Suprapubic skin (tissue), 4 donors: ENCODE measurements around the gene PRSS16. TPM values are rescaled to one million over a fixed set of nuclear protein-coding genes. Genes with fewer than 3 reads are reported as not detected.

Source experiments
- DNase-seq, 2 donors: peaks; one replicate each; pipeline ENCODE4 v3.0.0-alpha.2; 2019; ENCODE audit warnings: low spot score in 2 of 2
- H3K27ac ChIP-seq: fragments of 200-600 bp; sonication (generic); one replicate; pipeline ENCODE4 v1.5.1; 2019
- H3K27me3 ChIP-seq: fragments of 200-600 bp; sonication (generic); one replicate; pipeline ENCODE4 v1.5.1; 2019
- H3K36me3 ChIP-seq: fragments of 200-600 bp; sonication (generic); one replicate; pipeline ENCODE4 v1.5.1; 2019
- H3K4me1 ChIP-seq: fragments of 200-600 bp; sonication (generic); one replicate; pipeline ENCODE4 v1.5.1; 2019
- H3K4me3 ChIP-seq: fragments of 200-600 bp; sonication (generic); one replicate; pipeline ENCODE4 v1.5.1; 2019; ENCODE audit warnings: mild to moderate bottlenecking
- H3K9me3 ChIP-seq: fragments of 200-600 bp; sonication (generic); one replicate; pipeline ENCODE4 v1.5.1; 2019
- EP300 ChIP-seq: sonication (generic); formaldehyde crosslinking; IDR thresholded peaks from one replicate; pipeline ENCODE4 v1.6.1; 2017; ENCODE audit warnings: antibody characterized with exemption
- POLR2A ChIP-seq, 2 donors: fragments of 450-650 bp; IDR thresholded peaks; one replicate each; pipeline ENCODE4 v1.6.1; 2017; ENCODE audit warnings: antibody characterized with exemption in 2 of 2, mild to moderate bottlenecking in 2 of 2, moderate library complexity in 2 of 2
- POLR2AphosphoS5 ChIP-seq, 3 donors: sonication (generic); formaldehyde crosslinking; IDR thresholded peaks; one replicate each; pipeline ENCODE4 v1.6.1; 2017; ENCODE audit warnings: antibody characterized with exemption in 3 of 3
- WGBS: methylation state at CpG from one replicate; pipeline ENCODE4 v1.1.5; 2018; 5-methylcytosine and 5-hydroxymethylcytosine counted together
- total RNA-seq, 4 donors: library from RNA; depleted of rRNA; stranded (reverse); fragments of >200 nt; gene quantifications; one replicate each; pipeline ENCODE4 v1.1.0, GENCODE V29; 2016
- TF ChIP-seq, protein P1 (sequence below), 2 donors: fragments of 200-600 bp in 1 of 2; fragments of 450-650 bp in 1 of 2; sonication (generic) in 1 of 2; IDR thresholded peaks; one replicate each; pipeline ENCODE4 v1.5.1; 2016 to 2019; ENCODE audit warnings: antibody characterized with exemption in 2 of 2, mild to moderate bottlenecking in 1 of 2, moderate library complexity in 1 of 2

Gene PRSS16, protein sequence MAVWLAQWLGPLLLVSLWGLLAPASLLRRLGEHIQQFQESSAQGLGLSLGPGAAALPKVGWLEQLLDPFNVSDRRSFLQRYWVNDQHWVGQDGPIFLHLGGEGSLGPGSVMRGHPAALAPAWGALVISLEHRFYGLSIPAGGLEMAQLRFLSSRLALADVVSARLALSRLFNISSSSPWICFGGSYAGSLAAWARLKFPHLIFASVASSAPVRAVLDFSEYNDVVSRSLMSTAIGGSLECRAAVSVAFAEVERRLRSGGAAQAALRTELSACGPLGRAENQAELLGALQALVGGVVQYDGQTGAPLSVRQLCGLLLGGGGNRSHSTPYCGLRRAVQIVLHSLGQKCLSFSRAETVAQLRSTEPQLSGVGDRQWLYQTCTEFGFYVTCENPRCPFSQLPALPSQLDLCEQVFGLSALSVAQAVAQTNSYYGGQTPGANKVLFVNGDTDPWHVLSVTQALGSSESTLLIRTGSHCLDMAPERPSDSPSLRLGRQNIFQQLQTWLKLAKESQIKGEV
- 10 to 100 TPM in 3 of 4 donors, 1 to 10 TPM in 1; 7.7 to 17.1 (median 13.8) TPM for total RNA-seq

DNA sequence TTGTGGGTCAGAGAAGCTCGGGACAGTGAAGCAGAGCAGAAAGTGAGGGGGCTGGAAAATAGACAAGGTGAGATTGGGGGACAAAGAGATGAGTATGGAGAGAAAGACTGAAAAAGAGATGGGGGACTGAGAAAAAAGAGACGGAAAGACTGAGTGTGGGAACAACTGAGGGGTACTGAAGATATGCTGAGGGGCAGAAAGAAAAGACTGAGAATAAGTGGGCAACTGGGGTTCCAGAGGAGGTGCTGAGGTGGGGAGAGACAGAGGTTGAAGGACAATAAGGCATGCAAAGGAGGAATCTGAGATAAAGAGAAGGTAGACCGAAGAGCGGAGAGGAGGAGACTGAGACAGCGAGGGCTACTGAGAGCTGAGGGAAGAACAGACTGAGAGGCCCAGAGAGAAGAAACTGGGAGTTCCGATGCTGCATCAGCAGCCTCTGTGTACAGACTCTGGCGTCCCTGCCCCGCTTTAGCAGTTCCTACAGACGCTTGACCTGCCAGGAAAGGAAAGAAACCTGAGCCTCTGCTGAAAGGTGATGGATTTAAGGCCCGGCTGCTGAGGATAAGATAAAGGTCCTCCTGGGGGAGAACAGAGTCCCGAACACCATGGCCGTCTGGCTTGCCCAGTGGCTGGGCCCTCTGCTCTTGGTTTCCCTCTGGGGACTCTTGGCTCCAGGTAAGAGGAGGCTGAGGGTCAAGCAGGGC lies at the start of gene PRSS16:
Gene PRSS16, plus strand, starts transcription at position 569 of the 704 bp plus-strand sequence. Its CDS starts 37 bp downstream, at position 606.
- DNase-seq = no peak
- H3K36me3 ChIP-seq = no peaks in the 10 kb centered on the region
- H3K27me3 ChIP-seq = peaks cover 84% of the 10 kb centered on the region
- H3K4me1 ChIP-seq = peaks cover 18% of the 10 kb centered on the region
- no peak within 1 kb of the TSS for H3K4me3 ChIP-seq
- TF ChIP-seq POLR2AphosphoS5 (IDR thresholded peaks at IDR 0.05) (no peak), POLR2A (IDR thresholded peaks at IDR 0.05) (no peak), EP300 (no peak)
- TF ChIP-seq, protein P1, sequence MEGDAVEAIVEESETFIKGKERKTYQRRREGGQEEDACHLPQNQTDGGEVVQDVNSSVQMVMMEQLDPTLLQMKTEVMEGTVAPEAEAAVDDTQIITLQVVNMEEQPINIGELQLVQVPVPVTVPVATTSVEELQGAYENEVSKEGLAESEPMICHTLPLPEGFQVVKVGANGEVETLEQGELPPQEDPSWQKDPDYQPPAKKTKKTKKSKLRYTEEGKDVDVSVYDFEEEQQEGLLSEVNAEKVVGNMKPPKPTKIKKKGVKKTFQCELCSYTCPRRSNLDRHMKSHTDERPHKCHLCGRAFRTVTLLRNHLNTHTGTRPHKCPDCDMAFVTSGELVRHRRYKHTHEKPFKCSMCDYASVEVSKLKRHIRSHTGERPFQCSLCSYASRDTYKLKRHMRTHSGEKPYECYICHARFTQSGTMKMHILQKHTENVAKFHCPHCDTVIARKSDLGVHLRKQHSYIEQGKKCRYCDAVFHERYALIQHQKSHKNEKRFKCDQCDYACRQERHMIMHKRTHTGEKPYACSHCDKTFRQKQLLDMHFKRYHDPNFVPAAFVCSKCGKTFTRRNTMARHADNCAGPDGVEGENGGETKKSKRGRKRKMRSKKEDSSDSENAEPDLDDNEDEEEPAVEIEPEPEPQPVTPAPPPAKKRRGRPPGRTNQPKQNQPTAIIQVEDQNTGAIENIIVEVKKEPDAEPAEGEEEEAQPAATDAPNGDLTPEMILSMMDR (IDR thresholded peaks at IDR 0.05) = no peak
- no peak within 1 kb of the TSS for H3K27ac ChIP-seq
- H3K9me3 ChIP-seq = no peaks in the 10 kb centered on the region
- 65% methylated on average over 12 of the region's 12 CpGs for WGBS

DNA sequence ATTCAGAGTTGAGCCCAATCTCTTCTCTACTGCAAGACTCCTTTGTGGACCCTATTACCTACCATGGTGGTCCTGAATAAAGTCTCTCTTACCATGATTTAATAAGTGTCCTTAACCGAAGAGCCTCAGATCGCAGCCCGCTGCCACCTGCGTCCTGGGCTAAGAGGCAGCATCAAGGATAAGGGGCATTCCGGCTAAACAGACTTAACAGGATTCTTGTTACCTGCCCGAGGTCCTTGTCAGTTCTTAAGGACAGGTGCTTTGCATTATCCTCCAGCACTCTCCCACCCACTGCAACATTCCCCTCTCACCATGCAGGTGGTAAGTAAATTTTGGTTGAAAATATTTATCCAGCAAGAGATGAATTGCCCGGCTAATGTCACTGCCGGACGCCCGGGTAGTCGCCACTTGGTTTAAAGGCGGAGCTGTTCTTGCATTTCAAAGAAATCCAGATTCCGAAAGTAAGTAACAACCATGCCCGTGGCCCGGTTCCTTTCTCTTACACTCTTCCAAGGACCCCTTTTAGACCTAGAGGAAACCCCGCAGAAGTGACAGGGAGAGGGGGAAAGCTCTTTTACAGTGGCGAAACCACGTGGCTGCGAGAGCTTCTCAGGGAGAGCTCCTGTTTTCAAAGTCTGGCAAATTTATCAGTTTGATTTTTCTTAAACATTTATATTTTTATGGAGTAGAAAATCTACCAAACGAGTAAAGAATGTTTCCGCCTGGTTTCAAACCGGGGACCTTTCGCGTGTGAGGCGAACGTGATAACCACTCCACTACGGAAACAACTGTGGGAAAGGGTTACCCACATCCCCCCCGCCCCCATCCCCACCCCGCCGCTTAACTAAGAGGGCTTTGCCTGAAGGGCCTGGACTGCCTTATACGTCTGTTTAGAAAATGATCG lies 41.9 kb upstream of the PRSS16 start:
- peaks cover 60% of the 10 kb centered on the region for H3K27me3 ChIP-seq
- H3K4me3 ChIP-seq = no peak overlapping the region
- H3K27ac ChIP-seq = no peak overlapping the region
- 15% methylated on average over 32 of the region's 32 CpGs for WGBS
- DNase-seq = no peak
- H3K36me3 ChIP-seq = no peaks in the 10 kb centered on the region
- H3K4me1 ChIP-seq = peaks cover 5% of the 10 kb centered on the region
- H3K9me3 ChIP-seq = no peaks in the 10 kb centered on the region
- TF ChIP-seq POLR2AphosphoS5 (IDR thresholded peaks at IDR 0.05) (no peak), POLR2A (IDR thresholded peaks at IDR 0.05) (no peak), EP300 (no peak)
- TF ChIP-seq, protein P1 (IDR thresholded peaks at IDR 0.05) = no peak

DNA sequence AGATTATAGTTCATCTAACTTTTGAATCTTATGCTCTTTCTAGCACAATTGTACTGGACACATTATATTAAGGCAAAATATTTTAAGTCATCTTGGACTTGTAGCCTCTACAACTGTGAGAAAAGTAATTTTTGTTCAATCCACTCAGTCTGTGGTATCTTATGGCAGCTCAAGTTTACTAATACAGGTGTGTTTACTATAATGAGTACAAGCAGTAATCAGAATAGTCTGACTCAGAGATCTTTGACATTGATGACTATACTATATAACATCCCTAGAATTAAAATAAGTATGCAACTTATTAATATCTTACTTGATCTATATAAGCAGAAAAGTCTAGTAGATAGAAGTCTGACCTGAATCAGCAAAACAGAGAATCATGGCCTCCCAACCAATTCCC lies 40.7 kb upstream of the PRSS16 start:
- H3K4me1 ChIP-seq = peaks cover 5% of the 10 kb centered on the region
- TF ChIP-seq POLR2A (IDR thresholded peaks at IDR 0.05) = no peak
- no peak for TF ChIP-seq EP300
- no peak for TF ChIP-seq POLR2AphosphoS5 (IDR thresholded peaks at IDR 0.05)
- TF ChIP-seq, protein P1 (IDR thresholded peaks at IDR 0.05) = no peak
- H3K9me3 ChIP-seq = no peaks in the 10 kb centered on the region
- no peak overlapping the region for H3K4me3 ChIP-seq
- DNase-seq = no peak
- H3K36me3 ChIP-seq = no peaks in the 10 kb centered on the region
- H3K27me3 ChIP-seq = peaks cover 68% of the 10 kb centered on the region
- H3K27ac ChIP-seq = no peak overlapping the region

DNA sequence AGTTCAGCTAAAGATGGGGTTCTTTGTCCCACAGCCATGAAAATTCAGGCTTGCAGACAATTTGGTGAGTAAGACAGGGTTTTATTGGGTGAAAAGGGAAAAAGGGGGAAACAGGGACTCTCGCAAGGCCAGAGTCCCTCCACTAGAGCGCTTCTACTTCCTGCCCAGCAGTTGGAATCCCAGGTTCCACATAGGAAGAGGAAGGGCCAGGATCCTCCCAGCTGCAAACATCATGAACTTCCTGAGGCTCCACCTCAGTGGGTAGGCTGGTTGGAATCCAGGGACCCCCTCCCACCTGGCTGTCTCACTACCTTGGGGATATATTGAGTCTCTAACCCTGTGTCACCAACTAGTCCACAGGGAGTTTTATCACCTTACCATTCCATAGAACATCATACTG lies 39.5 kb upstream of the PRSS16 start:
- no peaks in the 10 kb centered on the region for H3K9me3 ChIP-seq
- DNase-seq = no peak
- 94% methylated on average over 2 of the region's 2 CpGs for WGBS
- H3K4me1 ChIP-seq = peaks cover 5% of the 10 kb centered on the region
- no peak overlapping the region for H3K27ac ChIP-seq
- H3K4me3 ChIP-seq = no peak overlapping the region
- TF ChIP-seq POLR2A (IDR thresholded peaks at IDR 0.05) (no peak), POLR2AphosphoS5 (IDR thresholded peaks at IDR 0.05) (no peak), EP300 (no peak)
- TF ChIP-seq, protein P1 (IDR thresholded peaks at IDR 0.05) = no peak
- no peaks in the 10 kb centered on the region for H3K36me3 ChIP-seq
- peaks cover 76% of the 10 kb centered on the region for H3K27me3 ChIP-seq
